ENCODE results near the gene RGS7. TPM values are rescaled to one million over a fixed set of nuclear protein-coding genes. Genes with fewer than 3 reads are reported as not detected.

The RGS7 gene
- total RNA-seq, 1 experiment from 2014 or later = 1.5 TPM

- Mint-ChIP-seq H3K4me3 (no peak overlapping the region), H3K9me3 (no peaks in the 10 kb centered on the region), H3K27me3 (ENCODE audit: low read depth) (peaks cover 16% of the 10 kb centered on the region), H3K36me3 (ENCODE audit: insufficient read depth in 1 of 3, low read depth in 3 of 3) (no peaks in the 10 kb centered on the region; a peak in 1 of 7 replicates), H3K27ac (no peak overlapping the region), H3K4me1 (peaks cover 4 to 8% of the 10 kb centered on the region in 2 experiments; a peak in 3 of 4 replicates)
- Histone ChIP-seq H2AFZ (ENCODE audit: low read length) (no peak overlapping the region), H3K79me1 (ENCODE audit: insufficient read depth, low read depth, low read length, poor library complexity, severe bottlenecking) (no peaks in the 10 kb centered on the region), H3K4me1 (ENCODE audit: insufficient read depth, low read length) (no peaks in the 10 kb centered on the region), H3K23ac (ENCODE audit: insufficient read length, low read depth, low read length) (no peak overlapping the region), H2AK5ac (ENCODE audit: insufficient read length, low read length) (no peak overlapping the region), H3K27me3 (ENCODE audit: insufficient read depth, low read length) (peaks cover 3% of the 10 kb centered on the region; the same call in 1 of the 2 replicates), H3K56ac (ENCODE audit: insufficient read length, low read depth, low read length) (no peak overlapping the region), H3K18ac (ENCODE audit: insufficient read length, low read depth, low read length) (no peak overlapping the region), H3K14ac (ENCODE audit: insufficient read depth, low read length) (no peak overlapping the region), H4K20me1 (ENCODE audit: control insufficient read depth, insufficient read depth, insufficient read length) (peaks cover 3% of the 10 kb centered on the region), H4K8ac (replicated peaks; ENCODE audit: insufficient read length, low read depth, low read length) (no peak overlapping the region), H3K79me2 (ENCODE audit: insufficient read depth, low read length) (no peaks in the 10 kb centered on the region), H3K4me2 (ENCODE audit: insufficient read depth, insufficient read length, low read length) (no peak overlapping the region), H3K4ac (ENCODE audit: low read depth, low read length) (no peak overlapping the region), H3T11ph (ENCODE audit: low read length) (no peak overlapping the region), H3K9ac (ENCODE audit: extremely low read depth, insufficient read length, low read length) (no peak overlapping the region), H2BK12ac (ENCODE audit: insufficient read length, low read depth, low read length) (no peak overlapping the region), H2BK120ac (ENCODE audit: low read depth, low read length, poor library complexity, severe bottlenecking) (no peak overlapping the region), H2BK20ac (ENCODE audit: low read depth, low read length, poor library complexity, severe bottlenecking) (no peak overlapping the region), H2BK5ac (ENCODE audit: insufficient read length, low read length) (no peak overlapping the region), H4K5ac (ENCODE audit: insufficient read length, low read depth, low read length) (no peak overlapping the region), H3K23me2 (ENCODE audit: insufficient read length, low read depth, low read length, poor library complexity, severe bottlenecking) (peaks cover 4% of the 10 kb centered on the region), H2BK15ac (ENCODE audit: low read depth, low read length) (no peak overlapping the region), H3K27ac (ENCODE audit: insufficient read length, low read depth, low read length) (no peak overlapping the region), H3K9me3 (ENCODE audit: control insufficient read depth, low read depth, low read length) (no peaks in the 10 kb centered on the region), H4K91ac (ENCODE audit: insufficient read length, low read depth, low read length) (no peak overlapping the region)
- whole genome bisulfite sequencing (ENCODE audit: extremely low coverage, insufficient read length, low lambda C conversion rate) = no CpG with 5 or more reads among the region's 3 CpGs
- no peak for DNase-seq
- TF ChIP-seq CTCF (conservative IDR thresholded peaks at IDR 0.05) = no peak
Measured at GRCh38 chr1:241351841-241352240, 5.2 kb downstream of the RGS7 start.
